Measurements from ENCODE around the gene HOXB8.

The HOXB8 gene

GRCh38 chr17:48574505-48575065 lies 40.5 kb downstream of the HOXB8 start:
- H3K14ac ChIP-seq (ENCODE audit: low read length): no peak overlapping the region
- peaks cover 5 to 6% of the 10 kb centered on the region in 2 experiments for H3K36me3 ChIP-seq (ENCODE audit: control insufficient read depth in 1 of 2, insufficient read depth in 2 of 2, low read length in 2 of 2)
- no peak overlapping the region for H3K9ac ChIP-seq (ENCODE audit: low read length)
- H3K23ac ChIP-seq (ENCODE audit: low read length): no peak overlapping the region
- H3K4me1 ChIP-seq (ENCODE audit: control insufficient read depth in 1 of 2, insufficient read depth in 2 of 2, low read length in 2 of 2): peaks cover 34 to 53% of the 10 kb centered on the region in 2 experiments
- no peaks in the 10 kb centered on the region for H3K9me3 ChIP-seq (ENCODE audit: insufficient read depth, low read depth, low read length)
- H3K4ac ChIP-seq (ENCODE audit: low read depth, low read length): no peak overlapping the region
- no peak overlapping the region for H2BK120ac ChIP-seq (ENCODE audit: insufficient read depth, low read length, poor library complexity)
- no peak overlapping the region for H3K18ac ChIP-seq (ENCODE audit: low read length)
- DNase-seq: no peak
- H3K79me1 ChIP-seq (ENCODE audit: low read length): peaks cover 28% of the 10 kb centered on the region
- peaks cover 8% of the 10 kb centered on the region for H3K79me2 ChIP-seq (ENCODE audit: control insufficient read depth, insufficient read depth, low read length, poor library complexity)
- H2BK5ac ChIP-seq (ENCODE audit: low read depth, low read length, poor library complexity): no peak overlapping the region
- H3K27me3 ChIP-seq (ENCODE audit: insufficient read depth, low read length): no peaks in the 10 kb centered on the region
- no CpG with 5 or more reads among the region's 8 CpGs for WGBS (ENCODE audit: extremely low coverage, insufficient coverage, insufficient read length)
- no peak overlapping the region for H4K8ac ChIP-seq (ENCODE audit: low read depth, low read length)
- no peak overlapping the region for H2AFZ ChIP-seq (ENCODE audit: insufficient read depth, low read length, poor library complexity)
- no peak overlapping the region for H2AK5ac ChIP-seq (ENCODE audit: low read length)
- H3K27ac ChIP-seq (ENCODE audit: low read depth, low read length): no peak overlapping the region
- no peak overlapping the region for H3K4me3 ChIP-seq (ENCODE audit: low read depth, low read length)
- H3K4me2 ChIP-seq (ENCODE audit: low read length): no peak overlapping the region
- H4K91ac ChIP-seq (ENCODE audit: low read depth, low read length): no peak overlapping the region
- no peak overlapping the region for H4K12ac ChIP-seq (ENCODE audit: low read depth, low read length)
- H2BK12ac ChIP-seq (ENCODE audit: low read length): no peak overlapping the region

GRCh38 chr17:48571826-48572417 lies 43.2 kb downstream of the HOXB8 start:
- H4K91ac ChIP-seq (ENCODE audit: low read depth, low read length): peak overlapping the region; percentile 42
- peaks cover 16% of the 10 kb centered on the region for H3K79me1 ChIP-seq (ENCODE audit: low read length)
- H2AK5ac ChIP-seq (ENCODE audit: low read length): peak overlapping the region; percentile 37
- no peak overlapping the region for H3K4ac ChIP-seq (ENCODE audit: low read depth, low read length)
- H4K8ac ChIP-seq (ENCODE audit: low read depth, low read length): no peak overlapping the region
- H3K9me3 ChIP-seq (ENCODE audit: insufficient read depth, low read depth, low read length): no peaks in the 10 kb centered on the region
- DNase-seq: no peak
- peaks cover 2% of the 10 kb centered on the region for H3K27me3 ChIP-seq (ENCODE audit: insufficient read depth, low read length)
- no peak overlapping the region for H3K9ac ChIP-seq (ENCODE audit: low read length)
- no peak overlapping the region for H3K4me2 ChIP-seq (ENCODE audit: low read length)
- H3K18ac ChIP-seq (ENCODE audit: low read length): no peak overlapping the region
- no peak overlapping the region for H2BK120ac ChIP-seq (ENCODE audit: insufficient read depth, low read length, poor library complexity)
- no peak overlapping the region for H3K23ac ChIP-seq (ENCODE audit: low read length)
- H2BK5ac ChIP-seq (ENCODE audit: low read depth, low read length, poor library complexity): no peak overlapping the region
- no peak overlapping the region for H4K12ac ChIP-seq (ENCODE audit: low read depth, low read length)
- peak overlapping the region; percentile 86 for H2BK12ac ChIP-seq (ENCODE audit: low read length)
- H3K4me3 ChIP-seq (ENCODE audit: low read depth, low read length): no peak overlapping the region
- no peak overlapping the region for H2AFZ ChIP-seq (ENCODE audit: insufficient read depth, low read length, poor library complexity)
- no peaks in the 10 kb centered on the region for H3K79me2 ChIP-seq (ENCODE audit: control insufficient read depth, insufficient read depth, low read length, poor library complexity)
- H3K36me3 ChIP-seq (ENCODE audit: control insufficient read depth in 1 of 2, insufficient read depth in 2 of 2, low read length in 2 of 2): peaks cover 5 to 6% of the 10 kb centered on the region in 2 experiments
- peaks cover 24 to 46% of the 10 kb centered on the region in 2 experiments for H3K4me1 ChIP-seq (ENCODE audit: control insufficient read depth in 1 of 2, insufficient read depth in 2 of 2, low read length in 2 of 2)
- WGBS (ENCODE audit: extremely low coverage, insufficient coverage, insufficient read length): no CpG with 5 or more reads among the region's 1 CpG
- peak overlapping the region; percentile 85 for H3K14ac ChIP-seq (ENCODE audit: low read length)
- no peak overlapping the region for H3K27ac ChIP-seq (ENCODE audit: low read depth, low read length)

GRCh38 chr17:48571024-48571818 lies 43.9 kb downstream of the HOXB8 start:
- H3K9ac ChIP-seq (ENCODE audit: low read length): no peak overlapping the region
- H3K36me3 ChIP-seq (ENCODE audit: control insufficient read depth in 1 of 2, insufficient read depth in 2 of 2, low read length in 2 of 2): peaks cover 5 to 6% of the 10 kb centered on the region in 2 experiments
- peak overlapping the region; percentile 82 for H2AK5ac ChIP-seq (ENCODE audit: low read length)
- peaks cover 23 to 44% of the 10 kb centered on the region in 2 experiments for H3K4me1 ChIP-seq (ENCODE audit: control insufficient read depth in 1 of 2, insufficient read depth in 2 of 2, low read length in 2 of 2)
- peak overlapping the region; percentile 76 for H3K27ac ChIP-seq (ENCODE audit: low read depth, low read length)
- peak overlapping the region; percentile 52 for H4K8ac ChIP-seq (ENCODE audit: low read depth, low read length)
- peak overlapping the region; percentile 93 for H3K18ac ChIP-seq (ENCODE audit: low read length)
- H3K4ac ChIP-seq (ENCODE audit: low read depth, low read length): peak overlapping the region; percentile 42
- WGBS (ENCODE audit: extremely low coverage, insufficient coverage, insufficient read length): no CpG with 5 or more reads among the region's 26 CpGs
- no peak overlapping the region for H4K12ac ChIP-seq (ENCODE audit: low read depth, low read length)
- H3K79me1 ChIP-seq (ENCODE audit: low read length): peaks cover 13% of the 10 kb centered on the region
- DNase-seq: no peak
- H3K9me3 ChIP-seq (ENCODE audit: insufficient read depth, low read depth, low read length): no peaks in the 10 kb centered on the region
- no peak overlapping the region for H3K4me3 ChIP-seq (ENCODE audit: low read depth, low read length)
- peak overlapping the region; percentile 86 for H4K91ac ChIP-seq (ENCODE audit: low read depth, low read length)
- H3K23ac ChIP-seq (ENCODE audit: low read length): no peak overlapping the region
- peak overlapping the region; percentile 86 for H2BK12ac ChIP-seq (ENCODE audit: low read length)
- H2AFZ ChIP-seq (ENCODE audit: insufficient read depth, low read length, poor library complexity): no peak overlapping the region
- peaks cover 6% of the 10 kb centered on the region for H3K27me3 ChIP-seq (ENCODE audit: insufficient read depth, low read length)
- peak overlapping the region; percentile 70 for H2BK5ac ChIP-seq (ENCODE audit: low read depth, low read length, poor library complexity)
- no peaks in the 10 kb centered on the region for H3K79me2 ChIP-seq (ENCODE audit: control insufficient read depth, insufficient read depth, low read length, poor library complexity)
- H3K4me2 ChIP-seq (ENCODE audit: low read length): peak overlapping the region; percentile 54
- peak overlapping the region; percentile 81 for H2BK120ac ChIP-seq (ENCODE audit: insufficient read depth, low read length, poor library complexity)
- peak overlapping the region; percentile 85 for H3K14ac ChIP-seq (ENCODE audit: low read length)

GRCh38 chr17:48570325-48571023 lies 44.6 kb downstream of the HOXB8 start:
- peaks cover 23 to 38% of the 10 kb centered on the region in 2 experiments for H3K4me1 ChIP-seq (ENCODE audit: control insufficient read depth in 1 of 2, insufficient read depth in 2 of 2, low read length in 2 of 2)
- no CpG with 5 or more reads among the region's 19 CpGs for WGBS (ENCODE audit: extremely low coverage, insufficient coverage, insufficient read length)
- H3K79me1 ChIP-seq (ENCODE audit: low read length): peaks cover 13% of the 10 kb centered on the region
- H4K8ac ChIP-seq (ENCODE audit: low read depth, low read length): peak overlapping the region; percentile 79
- H2AK5ac ChIP-seq (ENCODE audit: low read length): no peak overlapping the region
- peak overlapping the region; percentile 56 for H3K18ac ChIP-seq (ENCODE audit: low read length)
- H4K91ac ChIP-seq (ENCODE audit: low read depth, low read length): peak overlapping the region; percentile 82
- H2BK5ac ChIP-seq (ENCODE audit: low read depth, low read length, poor library complexity): peak overlapping the region; percentile 45
- peaks cover 6% of the 10 kb centered on the region for H3K27me3 ChIP-seq (ENCODE audit: insufficient read depth, low read length)
- H2AFZ ChIP-seq (ENCODE audit: insufficient read depth, low read length, poor library complexity): no peak overlapping the region
- H3K36me3 ChIP-seq (ENCODE audit: control insufficient read depth in 1 of 2, insufficient read depth in 2 of 2, low read length in 2 of 2): no peaks in the 10 kb centered on the region
- H3K14ac ChIP-seq (ENCODE audit: low read length): peak overlapping the region; percentile 59
- H3K9ac ChIP-seq (ENCODE audit: low read length): no peak overlapping the region
- no peak for DNase-seq
- H3K4me2 ChIP-seq (ENCODE audit: low read length): peak overlapping the region; percentile 54
- peak overlapping the region; percentile 38 for H2BK12ac ChIP-seq (ENCODE audit: low read length)
- H3K79me2 ChIP-seq (ENCODE audit: control insufficient read depth, insufficient read depth, low read length, poor library complexity): no peaks in the 10 kb centered on the region
- H4K12ac ChIP-seq (ENCODE audit: low read depth, low read length): peak overlapping the region; percentile 27
- no peak overlapping the region for H3K23ac ChIP-seq (ENCODE audit: low read length)
- H3K27ac ChIP-seq (ENCODE audit: low read depth, low read length): peak overlapping the region; percentile 76
- peak overlapping the region; percentile 60 for H3K4ac ChIP-seq (ENCODE audit: low read depth, low read length)
- no peak overlapping the region for H3K4me3 ChIP-seq (ENCODE audit: low read depth, low read length)
- H2BK120ac ChIP-seq (ENCODE audit: insufficient read depth, low read length, poor library complexity): peak overlapping the region; percentile 83
- no peaks in the 10 kb centered on the region for H3K9me3 ChIP-seq (ENCODE audit: insufficient read depth, low read depth, low read length)

Data from trophoblast cell (in vitro differentiated cells and primary cell).